ENCODE measurements around the gene CLDN5.

CLDN5 gene, protein sequence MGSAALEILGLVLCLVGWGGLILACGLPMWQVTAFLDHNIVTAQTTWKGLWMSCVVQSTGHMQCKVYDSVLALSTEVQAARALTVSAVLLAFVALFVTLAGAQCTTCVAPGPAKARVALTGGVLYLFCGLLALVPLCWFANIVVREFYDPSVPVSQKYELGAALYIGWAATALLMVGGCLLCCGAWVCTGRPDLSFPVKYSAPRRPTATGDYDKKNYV

DNA sequence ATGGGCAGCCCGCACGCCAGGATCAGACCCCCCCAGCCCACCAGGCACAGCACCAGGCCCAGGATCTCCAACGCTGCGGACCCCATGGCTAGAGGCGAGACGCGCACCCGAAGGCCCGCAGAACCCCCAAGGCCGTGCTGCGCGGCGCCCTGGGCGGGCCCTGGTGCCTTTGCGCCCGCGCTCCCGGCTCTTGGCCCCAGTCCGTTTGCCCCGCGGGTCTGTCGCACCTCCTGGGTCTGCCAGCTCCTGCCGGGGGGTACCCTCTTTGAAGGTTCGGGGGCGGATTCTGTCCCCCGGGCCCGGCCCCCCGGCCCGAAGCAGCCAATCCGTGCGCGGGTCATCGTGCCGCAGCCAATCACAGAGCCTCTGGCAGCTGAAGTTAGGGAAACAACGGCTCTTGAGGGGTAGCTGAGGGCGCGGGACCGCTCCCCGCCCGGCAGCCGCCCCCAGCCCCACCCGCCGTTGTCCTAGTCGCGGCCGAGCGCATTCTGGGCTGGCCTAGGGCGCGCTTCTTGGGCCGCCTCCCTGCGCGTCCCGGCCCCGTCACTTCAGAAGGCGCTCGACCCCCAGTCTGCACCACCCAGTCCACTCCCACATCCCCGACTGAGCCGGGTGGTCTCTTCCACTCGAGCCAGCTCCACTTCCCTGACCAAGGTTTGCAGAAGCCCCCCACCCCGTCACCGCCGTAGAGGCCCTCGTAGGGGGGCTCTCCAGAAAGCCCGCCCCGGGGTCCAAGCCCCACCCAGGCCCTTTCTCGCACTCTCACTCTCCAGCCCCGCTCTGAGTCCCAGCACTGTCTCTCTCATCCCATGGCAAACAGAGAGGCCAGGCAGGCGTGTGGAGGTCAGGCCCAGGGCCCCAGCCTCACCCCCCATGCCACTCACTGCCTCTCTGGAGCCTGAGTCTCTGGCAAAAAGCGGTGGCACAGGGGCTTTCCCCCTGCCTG, at the start of gene CLDN5:
CLDN5 (minus strand) TSS at position 241 of the 946 bp plus-strand sequence; CDS start at position 86, 155 bp downstream.
- H3K4me3 ChIP-seq (ENCODE audit: low read depth, low read length): no peak within 1 kb of the TSS
- no peak for DNase-seq (ENCODE audit: low read depth)
- TF ChIP-seq, protein P1, sequence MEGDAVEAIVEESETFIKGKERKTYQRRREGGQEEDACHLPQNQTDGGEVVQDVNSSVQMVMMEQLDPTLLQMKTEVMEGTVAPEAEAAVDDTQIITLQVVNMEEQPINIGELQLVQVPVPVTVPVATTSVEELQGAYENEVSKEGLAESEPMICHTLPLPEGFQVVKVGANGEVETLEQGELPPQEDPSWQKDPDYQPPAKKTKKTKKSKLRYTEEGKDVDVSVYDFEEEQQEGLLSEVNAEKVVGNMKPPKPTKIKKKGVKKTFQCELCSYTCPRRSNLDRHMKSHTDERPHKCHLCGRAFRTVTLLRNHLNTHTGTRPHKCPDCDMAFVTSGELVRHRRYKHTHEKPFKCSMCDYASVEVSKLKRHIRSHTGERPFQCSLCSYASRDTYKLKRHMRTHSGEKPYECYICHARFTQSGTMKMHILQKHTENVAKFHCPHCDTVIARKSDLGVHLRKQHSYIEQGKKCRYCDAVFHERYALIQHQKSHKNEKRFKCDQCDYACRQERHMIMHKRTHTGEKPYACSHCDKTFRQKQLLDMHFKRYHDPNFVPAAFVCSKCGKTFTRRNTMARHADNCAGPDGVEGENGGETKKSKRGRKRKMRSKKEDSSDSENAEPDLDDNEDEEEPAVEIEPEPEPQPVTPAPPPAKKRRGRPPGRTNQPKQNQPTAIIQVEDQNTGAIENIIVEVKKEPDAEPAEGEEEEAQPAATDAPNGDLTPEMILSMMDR (IDR thresholded peaks at IDR 0.05; ENCODE audit: control insufficient read depth, extremely low read depth, insufficient read depth): no peak

DNA sequence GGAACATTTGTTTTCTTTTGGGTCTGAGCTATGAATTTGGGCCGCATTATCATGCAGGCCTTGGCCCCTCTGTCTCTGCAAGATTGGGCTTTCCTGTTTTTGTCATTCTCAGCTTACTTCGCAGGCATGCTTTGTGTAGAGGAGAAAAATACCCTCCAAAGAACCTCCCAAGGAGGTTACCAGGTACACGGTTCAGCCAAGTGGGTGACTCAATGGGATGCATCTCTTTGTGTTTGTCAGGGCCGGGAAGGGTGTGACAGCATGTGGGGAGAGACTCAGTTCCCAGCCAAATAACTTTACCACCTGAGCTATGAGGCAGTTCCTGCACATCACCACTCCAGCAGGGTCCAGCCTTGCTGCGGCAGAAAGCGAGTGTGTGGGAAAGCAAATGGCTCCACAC, 47.8 kb upstream of the CLDN5 start:
- TF ChIP-seq, protein P1 (IDR thresholded peaks at IDR 0.05; ENCODE audit: control insufficient read depth, extremely low read depth, insufficient read depth): no peak
- DNase-seq (ENCODE audit: low read depth): no peak
- H3K4me3 ChIP-seq (ENCODE audit: low read depth, low read length): no peak overlapping the region

DNA sequence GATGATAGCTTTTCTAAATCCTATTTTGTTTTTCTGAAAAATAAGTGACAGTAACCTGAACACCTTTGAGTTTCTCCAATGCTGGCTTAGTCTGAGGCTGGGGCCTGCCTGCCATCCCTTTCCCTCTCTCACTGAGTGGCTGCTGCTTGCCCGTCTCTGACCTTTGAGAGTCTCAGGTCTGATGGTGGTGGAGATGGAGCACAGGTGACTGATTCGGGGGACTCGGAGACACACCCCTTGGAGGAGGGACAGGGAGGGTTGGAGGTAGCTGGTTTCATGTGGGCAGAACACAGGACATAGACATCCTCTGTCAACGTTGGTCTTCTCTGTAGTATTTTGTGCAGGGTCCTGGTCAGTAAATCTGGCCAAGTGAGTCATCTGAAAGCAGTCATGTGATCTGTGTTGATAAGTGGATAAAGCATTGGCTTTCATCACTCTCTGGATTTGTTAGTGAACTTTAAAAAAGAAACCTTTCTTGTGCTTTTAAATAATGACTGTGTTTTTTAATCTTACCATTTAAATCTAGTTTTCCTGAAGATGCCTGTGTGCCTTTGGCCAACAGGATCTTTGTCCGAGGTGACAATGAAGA, 47.1 kb upstream of the CLDN5 start:
- TF ChIP-seq, protein P1 (IDR thresholded peaks at IDR 0.05; ENCODE audit: control insufficient read depth, extremely low read depth, insufficient read depth): no peak
- DNase-seq (ENCODE audit: low read depth): no peak

DNA sequence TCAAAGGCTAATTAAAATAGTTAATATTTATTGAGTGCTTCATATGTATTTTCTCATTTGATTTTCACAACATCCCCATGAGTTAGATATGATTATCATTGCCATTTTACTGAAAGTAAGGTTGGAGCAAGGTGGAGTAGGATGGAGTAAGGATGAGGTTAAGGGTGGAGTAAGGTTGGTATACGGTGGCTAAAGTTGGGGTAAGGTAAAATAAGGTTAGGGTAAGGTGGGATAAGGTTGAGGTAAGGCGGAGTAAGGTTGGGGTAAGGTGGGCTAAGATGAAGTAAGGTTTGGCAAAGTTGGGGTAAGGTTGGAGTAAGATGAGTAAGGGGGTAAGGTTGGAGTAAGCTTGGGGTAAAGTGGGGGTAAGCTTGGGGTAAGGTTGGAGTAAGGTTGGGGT, 45.8 kb upstream of the CLDN5 start:
- no peak for DNase-seq (ENCODE audit: low read depth)
- TF ChIP-seq, protein P1 (IDR thresholded peaks at IDR 0.05; ENCODE audit: control insufficient read depth, extremely low read depth, insufficient read depth): no peak
- H3K4me3 ChIP-seq (ENCODE audit: low read depth, low read length): no peak overlapping the region

More for the DNA sequence above, 47.1 kb upstream of the CLDN5 start:
- no peak overlapping the region for H3K4me3 ChIP-seq (ENCODE audit: low read depth, low read length)

DNA sequence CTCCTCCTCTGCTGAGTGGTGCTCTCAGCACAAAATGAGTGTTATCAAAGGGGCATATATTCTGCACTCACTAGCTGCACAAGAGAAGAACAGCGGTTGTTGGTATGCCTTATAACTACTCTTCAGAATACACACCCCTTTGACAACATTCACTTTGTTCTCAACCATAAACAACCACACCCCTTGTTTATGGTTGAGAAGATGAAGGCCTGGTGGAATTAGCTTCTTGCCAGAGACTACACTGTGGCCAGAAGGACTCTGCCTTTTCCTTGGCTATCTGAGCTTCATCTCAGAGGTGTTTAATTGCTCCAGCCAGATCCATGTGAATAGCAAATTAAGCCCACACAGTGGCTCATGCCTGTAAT, 45.0 kb upstream of the CLDN5 start:
- TF ChIP-seq, protein P1 (IDR thresholded peaks at IDR 0.05; ENCODE audit: control insufficient read depth, extremely low read depth, insufficient read depth): no peak
- no peak for DNase-seq (ENCODE audit: low read depth)

DNA sequence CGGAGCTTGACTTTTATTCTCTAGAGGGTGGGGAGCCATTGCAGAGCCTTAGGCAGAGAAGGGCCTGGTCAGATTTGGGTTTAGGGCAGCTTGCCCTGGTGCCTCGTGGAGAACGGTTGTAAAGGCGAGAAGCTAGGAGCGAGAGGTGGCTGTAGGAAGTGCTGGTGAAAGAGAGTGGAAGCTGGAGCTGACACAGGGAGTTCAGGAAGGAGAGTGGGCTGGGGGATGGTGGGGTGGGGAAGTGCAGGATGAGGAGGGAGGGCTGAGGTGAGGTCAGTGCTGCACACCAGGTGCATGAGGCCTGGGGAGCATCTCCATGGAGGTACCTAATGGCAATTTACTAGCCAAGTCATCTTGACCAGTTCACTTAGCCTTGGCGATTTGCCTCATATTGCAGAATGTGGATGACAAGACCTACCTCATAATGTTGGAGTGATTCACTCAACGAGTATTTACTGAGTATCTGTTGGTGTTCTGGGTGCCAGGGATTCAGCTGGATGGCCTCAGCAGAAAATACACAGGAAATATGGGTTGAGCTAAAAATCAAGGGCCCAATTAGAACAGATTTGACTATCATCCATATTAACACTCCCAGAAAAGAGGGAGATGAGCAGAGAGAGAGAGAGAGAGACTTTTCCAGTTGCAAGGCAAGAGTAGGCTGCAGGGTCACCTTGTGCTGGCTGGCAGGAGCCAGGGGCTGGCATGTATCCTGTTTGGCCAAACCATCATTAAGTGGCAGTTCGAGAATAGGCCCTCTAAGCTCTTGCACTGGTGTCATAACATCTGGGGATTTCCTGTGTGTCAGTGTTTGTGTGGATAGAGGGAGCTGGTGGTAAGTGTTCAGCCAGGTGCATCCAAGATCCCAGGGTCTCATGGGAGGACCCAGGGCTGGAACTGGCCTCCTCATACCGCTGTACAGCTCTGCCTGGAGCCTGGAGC, 44.4 kb upstream of the CLDN5 start:
- TF ChIP-seq, protein P1 (IDR thresholded peaks at IDR 0.05; ENCODE audit: control insufficient read depth, extremely low read depth, insufficient read depth): no peak
- no peak for DNase-seq (ENCODE audit: low read depth)
- H3K4me3 ChIP-seq (ENCODE audit: low read depth, low read length): no peak overlapping the region

More for the DNA sequence above, 45.0 kb upstream of the CLDN5 start:
- no peak overlapping the region for H3K4me3 ChIP-seq (ENCODE audit: low read depth, low read length)

Data from LNCaP clone FGC (cell line).